Adrenal gland (tissue), 5 donors: ENCODE measurements around the gene ARL2.

Experiments
- CTCF ChIP-seq, 6 experiments: fragments of 450-650 bp in 4 of 6; fragments of 200-600 bp in 2 of 6; sonication (generic) in 1 of 6; IDR thresholded peaks; 1 replicate in 5 of 6; 2 replicates in 1 of 6; pipeline versions ENCODE4 v1.5.1 to v1.8.0; 2016 to 2021; ENCODE audit warnings: antibody characterized with exemption in 6 of 6, mild to moderate bottlenecking in 2 of 6, moderate library complexity in 1 of 6
- POLR2A ChIP-seq, 2 donors: fragments of 450-650 bp; IDR thresholded peaks; one replicate each; pipeline ENCODE4 v1.6.1; 2017; ENCODE audit warnings: antibody characterized with exemption in 2 of 2, mild to moderate bottlenecking in 2 of 2, moderate library complexity in 1 of 2
- donor health status: DM: no; HTN: no; CAD: no.

- no peak for TF ChIP-seq CTCF (IDR thresholded peaks at IDR 0.05)
- TF ChIP-seq POLR2A (IDR thresholded peaks at IDR 0.05), result no peak
These were observed 37.3 kb upstream of the ARL2 start for GRCh38 chr11:64976651-64977050.
